GM18909 (cell line): ENCODE data around the gene CHSY1.
A peak's percentile ranks its signal among the peaks of the same experiment; 100 is the strongest.
"Not testable (repeated sequence)": the region's sequence is repeated elsewhere in the genome, so short reads cannot be mapped to it uniquely, and the experiment has no call there.

ENCODE experiments used
- ATAC-seq: cut with Tn5 transposase; IDR thresholded peaks from one replicate; pipeline ENCODE4 v1.9.1; 2021; ENCODE audit warnings: mild to moderate bottlenecking; ENCODE audit not compliant: unreplicated experiment, poor library complexity

Gene CHSY1

GRCh38 chr15:101215681-101216080, 36.2 kb downstream of the CHSY1 start:
- no peak for ATAC-seq

- not testable (repeated sequence) for ATAC-seq
Measured at GRCh38 chr15:101214435-101215097, 37.3 kb downstream of the CHSY1 start.

- no peak for ATAC-seq
Measured at GRCh38 chr15:101213570-101213969, 38.3 kb downstream of the CHSY1 start.

GRCh38 chr15:101213147-101213546, 38.7 kb downstream of the CHSY1 start:
- ATAC-seq, result no peak

- no peak for ATAC-seq
Measured at GRCh38 chr15:101211897-101212296, 40.0 kb downstream of the CHSY1 start.

- no peak for ATAC-seq
Measured at GRCh38 chr15:101210466-101210865, 41.4 kb downstream of the CHSY1 start.

GRCh38 chr15:101210058-101210457, 41.8 kb downstream of the CHSY1 start:
- ATAC-seq, result peak; percentile 48

- no peak for ATAC-seq
Measured at GRCh38 chr15:101209285-101209845, 42.5 kb downstream of the CHSY1 start.

GRCh38 chr15:101207867-101208288, 44.0 kb downstream of the CHSY1 start:
- no peak for ATAC-seq

GRCh38 chr15:101206176-101206591, 45.7 kb downstream of the CHSY1 start:
- ATAC-seq, result no peak

GRCh38 chr15:101204739-101205535, 46.9 kb downstream of the CHSY1 start:
- no peak for ATAC-seq

GRCh38 chr15:101203607-101204189, 48.1 kb downstream of the CHSY1 start:
- no peak for ATAC-seq

GRCh38 chr15:101203029-101203573, 48.7 kb downstream of the CHSY1 start:
- ATAC-seq, result no peak

- ATAC-seq, result no peak
Measured at GRCh38 chr15:101201411-101202174, 50.3 kb downstream of the CHSY1 start.

GRCh38 chr15:101200181-101200580, 51.7 kb downstream of the CHSY1 start:
- ATAC-seq, result no peak

- ATAC-seq, result no peak
Measured at GRCh38 chr15:101198800-101199199, 53.0 kb downstream of the CHSY1 start.

GRCh38 chr15:101198031-101198575, 53.7 kb downstream of the CHSY1 start:
- no peak for ATAC-seq

GRCh38 chr15:101194546-101195125, 57.2 kb downstream of the CHSY1 start:
- ATAC-seq, result no peak

- ATAC-seq, result no peak
Measured at GRCh38 chr15:101193806-101194545, 57.9 kb downstream of the CHSY1 start.
